ENCODE data around the gene SERTM2.

Gene SERTM2

DNA sequence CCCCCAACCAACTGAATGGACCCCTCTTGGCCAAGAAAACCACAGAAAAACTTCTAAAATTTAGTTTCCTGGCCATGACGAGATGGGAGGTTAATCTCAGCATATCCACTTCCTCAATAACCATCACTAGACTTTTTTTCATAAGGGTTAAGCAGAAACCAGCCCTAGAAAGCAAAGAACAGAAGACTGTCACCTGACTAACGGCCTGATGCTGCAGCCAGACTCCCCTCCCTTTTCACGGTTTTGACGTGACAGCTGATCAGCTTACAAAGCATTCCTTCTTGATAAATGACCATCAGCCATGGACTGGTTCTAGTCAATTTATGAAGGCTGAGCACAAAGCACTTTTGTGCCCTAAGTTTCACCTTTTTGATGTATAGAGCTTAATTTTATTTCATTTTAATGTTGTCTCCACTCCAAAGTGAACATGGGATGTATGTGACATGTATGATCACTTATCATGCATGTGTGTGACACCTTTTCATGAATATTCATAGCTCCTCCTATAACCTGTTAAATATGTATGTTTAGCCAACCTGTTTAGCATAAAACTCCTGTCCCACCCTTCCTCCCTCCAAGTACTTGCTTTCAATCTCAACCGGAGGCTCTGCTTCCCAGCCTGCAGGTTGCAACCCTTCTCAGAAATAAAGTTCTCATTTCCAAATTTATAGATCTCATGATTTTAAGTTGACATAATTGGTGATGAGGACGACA is 56.3 kb downstream of the SERTM2 start:
- no peak overlapping the region for H3K4me3 ChIP-seq (ENCODE audit: low read length)
- no peak overlapping the region for H2AFZ ChIP-seq (ENCODE audit: low read depth, low read length)
- H3K36me3 ChIP-seq (replicated peaks; ENCODE audit: low read depth, low read length) = no peaks in the 10 kb centered on the region
- no peak overlapping the region for H3K9ac ChIP-seq (ENCODE audit: low read length)
- no peaks in the 10 kb centered on the region for H3K9me3 ChIP-seq (ENCODE audit: insufficient read depth, low read length)
- no peaks in the 10 kb centered on the region for H3K27me3 ChIP-seq (ENCODE audit: low read depth, low read length)
- H4K20me1 ChIP-seq (ENCODE audit: insufficient read depth, low read length) = no peaks in the 10 kb centered on the region
- 0 out of 2 replicates have a peak overlapping the region, but pooled peaks have one; percentile 13 for H3K4me2 ChIP-seq (ENCODE audit: low read length)
- H3K79me2 ChIP-seq (ENCODE audit: low read length) = no peaks in the 10 kb centered on the region
- H3K27ac ChIP-seq (ENCODE audit: low read length) = no peak overlapping the region
- no peak for TF ChIP-seq EZH2phosphoT487 (IDR thresholded peaks at IDR 0.05; ENCODE audit: low read depth)
- TF ChIP-seq, protein P1, sequence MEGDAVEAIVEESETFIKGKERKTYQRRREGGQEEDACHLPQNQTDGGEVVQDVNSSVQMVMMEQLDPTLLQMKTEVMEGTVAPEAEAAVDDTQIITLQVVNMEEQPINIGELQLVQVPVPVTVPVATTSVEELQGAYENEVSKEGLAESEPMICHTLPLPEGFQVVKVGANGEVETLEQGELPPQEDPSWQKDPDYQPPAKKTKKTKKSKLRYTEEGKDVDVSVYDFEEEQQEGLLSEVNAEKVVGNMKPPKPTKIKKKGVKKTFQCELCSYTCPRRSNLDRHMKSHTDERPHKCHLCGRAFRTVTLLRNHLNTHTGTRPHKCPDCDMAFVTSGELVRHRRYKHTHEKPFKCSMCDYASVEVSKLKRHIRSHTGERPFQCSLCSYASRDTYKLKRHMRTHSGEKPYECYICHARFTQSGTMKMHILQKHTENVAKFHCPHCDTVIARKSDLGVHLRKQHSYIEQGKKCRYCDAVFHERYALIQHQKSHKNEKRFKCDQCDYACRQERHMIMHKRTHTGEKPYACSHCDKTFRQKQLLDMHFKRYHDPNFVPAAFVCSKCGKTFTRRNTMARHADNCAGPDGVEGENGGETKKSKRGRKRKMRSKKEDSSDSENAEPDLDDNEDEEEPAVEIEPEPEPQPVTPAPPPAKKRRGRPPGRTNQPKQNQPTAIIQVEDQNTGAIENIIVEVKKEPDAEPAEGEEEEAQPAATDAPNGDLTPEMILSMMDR (IDR thresholded peaks at IDR 0.05; ENCODE audit: low read depth, low read length) = no peak
- H3K4me1 ChIP-seq (ENCODE audit: low read length) = 0 out of 2 replicates have a peak, but pooled peaks cover 2% of the 10 kb centered on the region

GRCh38 chrX:111568354-111568753 is 56.9 kb downstream of the SERTM2 start:
- Histone ChIP-seq H3K4me1 (ENCODE audit: low read length) (0 out of 2 replicates have a peak, but pooled peaks cover 2% of the 10 kb centered on the region), H3K9ac (ENCODE audit: low read length) (no peak overlapping the region), H3K36me3 (replicated peaks; ENCODE audit: low read depth, low read length) (no peaks in the 10 kb centered on the region), H3K4me3 (ENCODE audit: low read length) (no peak overlapping the region), H3K79me2 (ENCODE audit: low read length) (no peaks in the 10 kb centered on the region), H3K27me3 (ENCODE audit: low read depth, low read length) (no peaks in the 10 kb centered on the region), H3K9me3 (ENCODE audit: insufficient read depth, low read length) (no peaks in the 10 kb centered on the region), H3K4me2 (ENCODE audit: low read length) (no peak overlapping the region), H2AFZ (ENCODE audit: low read depth, low read length) (no peak overlapping the region), H3K27ac (ENCODE audit: low read length) (no peak overlapping the region), H4K20me1 (ENCODE audit: insufficient read depth, low read length) (no peaks in the 10 kb centered on the region)
- TF ChIP-seq EZH2phosphoT487 (IDR thresholded peaks at IDR 0.05; ENCODE audit: low read depth) = no peak
- TF ChIP-seq, protein P1 (IDR thresholded peaks at IDR 0.05; ENCODE audit: low read depth, low read length) = peak; percentile 35

DNA sequence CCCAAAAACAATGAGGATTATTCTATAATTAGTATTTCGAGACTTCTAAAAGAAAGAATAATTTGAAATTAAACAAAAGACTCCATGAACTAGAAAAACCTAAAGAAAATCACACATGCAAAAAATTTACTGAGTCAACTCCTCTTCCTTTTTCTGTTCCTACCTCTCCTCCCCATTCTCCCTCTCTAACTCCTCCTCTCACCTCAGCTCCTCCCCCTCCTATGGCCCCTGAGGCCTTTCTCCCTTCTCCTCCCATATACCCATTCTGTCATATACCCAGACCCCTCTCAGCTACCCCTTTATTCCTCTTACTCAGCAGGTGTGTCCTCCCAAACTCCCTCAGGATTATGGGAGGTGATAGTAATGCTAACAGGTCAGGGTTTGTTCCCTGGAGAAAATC is 57.4 kb downstream of the SERTM2 start:
- no peak overlapping the region for H3K4me3 ChIP-seq (ENCODE audit: low read length)
- 0 out of 2 replicates have a peak, but pooled peaks cover 2% of the 10 kb centered on the region for H3K4me1 ChIP-seq (ENCODE audit: low read length)
- no peaks in the 10 kb centered on the region for H3K36me3 ChIP-seq (replicated peaks; ENCODE audit: low read depth, low read length)
- no peak overlapping the region for H3K27ac ChIP-seq (ENCODE audit: low read length)
- H4K20me1 ChIP-seq (ENCODE audit: insufficient read depth, low read length) = no peaks in the 10 kb centered on the region
- no peak overlapping the region for H3K9ac ChIP-seq (ENCODE audit: low read length)
- no peak overlapping the region for H2AFZ ChIP-seq (ENCODE audit: low read depth, low read length)
- no peak overlapping the region for H3K4me2 ChIP-seq (ENCODE audit: low read length)
- H3K79me2 ChIP-seq (ENCODE audit: low read length) = no peaks in the 10 kb centered on the region
- no peak for TF ChIP-seq EZH2phosphoT487 (IDR thresholded peaks at IDR 0.05; ENCODE audit: low read depth)
- TF ChIP-seq, protein P1 (IDR thresholded peaks at IDR 0.05; ENCODE audit: low read depth, low read length) = no peak
- no peaks in the 10 kb centered on the region for H3K9me3 ChIP-seq (ENCODE audit: insufficient read depth, low read length)
- H3K27me3 ChIP-seq (ENCODE audit: low read depth, low read length) = no peaks in the 10 kb centered on the region

Data from OCI-LY3 (cell line).